GM06990 (cell line): ENCODE results near the gene RBMX.
"Not testable (repeated sequence)": the region's sequence is repeated elsewhere in the genome, so short reads cannot be mapped to it uniquely, and the experiment has no call there.

ENCODE experiments used
- DNase-seq: peaks from one replicate; pipeline ENCODE4 v3.0.0-alpha.2; 2011; ENCODE audit not compliant: insufficient read length; ENCODE audit errors: extremely low read depth
- H3K27me3 ChIP-seq: replicated peaks from 2 replicates; pipeline ENCODE4 v1.6.0; 2011; ENCODE audit warnings: low read length; ENCODE audit not compliant: control insufficient read depth, insufficient read depth
- H3K36me3 ChIP-seq: 2 replicates; pipeline ENCODE4 v1.5.1; 2011; ENCODE audit warnings: low read length; ENCODE audit not compliant: control insufficient read depth, insufficient read depth
- H3K4me3 ChIP-seq: replicated peaks from 2 replicates; pipeline ENCODE4 v1.5.1; 2011; ENCODE audit warnings: low read depth, mild to moderate bottlenecking, control low read depth, low read length
- CTCF ChIP-seq: IDR thresholded peaks from 2 replicates; pipeline ENCODE4 v1.5.1; 2011; ENCODE audit warnings: low read length, control low read depth, mild to moderate bottlenecking, inconsistent platforms; ENCODE audit not compliant: insufficient read depth, poor library complexity, severe bottlenecking

The RBMX gene

GRCh38 chrX:136899221-136899620, 18.7 kb upstream of the RBMX start:
- no peak for TF ChIP-seq CTCF
- Histone ChIP-seq H3K27me3 (no peaks in the 10 kb centered on the region), H3K4me3 (no peak overlapping the region), H3K36me3 (no peaks in the 10 kb centered on the region)
- DNase-seq = no peak

- not testable (repeated sequence) for H3K27me3 ChIP-seq, DNase-seq
Measured at GRCh38 chrX:136898752-136899151, 18.2 kb upstream of the RBMX start.

GRCh38 chrX:136896121-136896914, 15.8 kb upstream of the RBMX start:
- no peak for TF ChIP-seq CTCF
- no peaks in the 10 kb centered on the region for H3K36me3 ChIP-seq
- H3K27me3 ChIP-seq = no peaks in the 10 kb centered on the region
- no peak for DNase-seq
- no peak overlapping the region for H3K4me3 ChIP-seq

More at GRCh38 chrX:136898752-136899151, 18.2 kb upstream of the RBMX start:
- H3K36me3 ChIP-seq, H3K4me3 ChIP-seq: not testable (repeated sequence)

- TF ChIP-seq CTCF = no peak
- DNase-seq = no peak
- no peaks in the 10 kb centered on the region for H3K27me3 ChIP-seq
- H3K4me3 ChIP-seq = no peak overlapping the region
- no peaks in the 10 kb centered on the region for H3K36me3 ChIP-seq
Measured at GRCh38 chrX:136892412-136892811, 11.9 kb upstream of the RBMX start.

- not testable (repeated sequence) for H3K4me3 ChIP-seq, H3K27me3 ChIP-seq, DNase-seq, H3K36me3 ChIP-seq
Measured at GRCh38 chrX:136890596-136890995, 10.1 kb upstream of the RBMX start.

- Histone ChIP-seq H3K4me3 (no peak overlapping the region), H3K36me3 (no peaks in the 10 kb centered on the region), H3K27me3 (no peaks in the 10 kb centered on the region)
- no peak for DNase-seq
- TF ChIP-seq CTCF = no peak
Measured at GRCh38 chrX:136889269-136889668, 8.7 kb upstream of the RBMX start.
